ENCODE data around the gene KDM1B. TPM values are rescaled to one million over a fixed set of nuclear protein-coding genes. Genes with fewer than 3 reads are reported as not detected.

The KDM1B gene
- total and polyA plus RNA-seq, 2 experiments from 2014 or later, result 3.8 to 9.0 TPM

DNA sequence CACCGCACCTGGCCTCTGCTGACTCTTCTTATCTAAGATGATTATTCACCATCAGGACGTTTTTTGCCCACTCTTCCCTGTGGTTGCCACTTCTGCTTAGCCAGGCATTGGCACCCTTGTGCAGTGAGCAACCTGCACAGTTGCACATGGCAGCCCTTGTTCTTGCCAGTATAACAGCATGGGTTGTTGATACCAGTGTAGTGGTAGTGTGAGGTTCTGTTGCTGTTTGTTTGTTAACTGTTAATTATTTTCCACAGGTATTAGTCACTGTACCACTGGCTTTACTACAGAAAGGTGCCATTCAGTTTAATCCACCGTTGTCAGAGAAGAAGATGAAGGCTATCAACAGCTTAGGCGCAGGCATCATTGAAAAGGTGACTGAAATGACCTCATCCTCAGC is 57.0 kb downstream of the KDM1B start:
- no peak overlapping the region for H3K4me3 Mint-ChIP-seq
- TF ChIP-seq EZH2 (IDR thresholded peaks at IDR 0.05; ENCODE audit: low read depth, unreplicated experiment) (no peak), POLR2AphosphoS5 (IDR thresholded peaks at IDR 0.05; ENCODE audit: low read depth) (no peak), NANOG (IDR thresholded peaks at IDR 0.05; ENCODE audit: borderline replicate concordance) (no peak), STAT1 (IDR thresholded peaks at IDR 0.05; ENCODE audit: unreplicated experiment) (no peak), ZNF114 (CRISPR knock-in tag; IDR thresholded peaks at IDR 0.05) (no peak), CREB1 (CRISPR knock-in tag; IDR thresholded peaks at IDR 0.05; ENCODE audit: low read depth) (no peak), EZH2phosphoT487 (IDR thresholded peaks at IDR 0.05; ENCODE audit: unreplicated experiment) (no peak), ZNF331 (CRISPR knock-in tag; IDR thresholded peaks at IDR 0.05; ENCODE audit: low read depth) (no peak), JUNB (IDR thresholded peaks at IDR 0.05; ENCODE audit: unreplicated experiment) (no peak)
- TF ChIP-seq, protein P1, sequence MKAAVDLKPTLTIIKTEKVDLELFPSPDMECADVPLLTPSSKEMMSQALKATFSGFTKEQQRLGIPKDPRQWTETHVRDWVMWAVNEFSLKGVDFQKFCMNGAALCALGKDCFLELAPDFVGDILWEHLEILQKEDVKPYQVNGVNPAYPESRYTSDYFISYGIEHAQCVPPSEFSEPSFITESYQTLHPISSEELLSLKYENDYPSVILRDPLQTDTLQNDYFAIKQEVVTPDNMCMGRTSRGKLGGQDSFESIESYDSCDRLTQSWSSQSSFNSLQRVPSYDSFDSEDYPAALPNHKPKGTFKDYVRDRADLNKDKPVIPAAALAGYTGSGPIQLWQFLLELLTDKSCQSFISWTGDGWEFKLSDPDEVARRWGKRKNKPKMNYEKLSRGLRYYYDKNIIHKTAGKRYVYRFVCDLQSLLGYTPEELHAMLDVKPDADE (IDR thresholded peaks at IDR 0.05), result no peak
- TF ChIP-seq, protein P2, sequence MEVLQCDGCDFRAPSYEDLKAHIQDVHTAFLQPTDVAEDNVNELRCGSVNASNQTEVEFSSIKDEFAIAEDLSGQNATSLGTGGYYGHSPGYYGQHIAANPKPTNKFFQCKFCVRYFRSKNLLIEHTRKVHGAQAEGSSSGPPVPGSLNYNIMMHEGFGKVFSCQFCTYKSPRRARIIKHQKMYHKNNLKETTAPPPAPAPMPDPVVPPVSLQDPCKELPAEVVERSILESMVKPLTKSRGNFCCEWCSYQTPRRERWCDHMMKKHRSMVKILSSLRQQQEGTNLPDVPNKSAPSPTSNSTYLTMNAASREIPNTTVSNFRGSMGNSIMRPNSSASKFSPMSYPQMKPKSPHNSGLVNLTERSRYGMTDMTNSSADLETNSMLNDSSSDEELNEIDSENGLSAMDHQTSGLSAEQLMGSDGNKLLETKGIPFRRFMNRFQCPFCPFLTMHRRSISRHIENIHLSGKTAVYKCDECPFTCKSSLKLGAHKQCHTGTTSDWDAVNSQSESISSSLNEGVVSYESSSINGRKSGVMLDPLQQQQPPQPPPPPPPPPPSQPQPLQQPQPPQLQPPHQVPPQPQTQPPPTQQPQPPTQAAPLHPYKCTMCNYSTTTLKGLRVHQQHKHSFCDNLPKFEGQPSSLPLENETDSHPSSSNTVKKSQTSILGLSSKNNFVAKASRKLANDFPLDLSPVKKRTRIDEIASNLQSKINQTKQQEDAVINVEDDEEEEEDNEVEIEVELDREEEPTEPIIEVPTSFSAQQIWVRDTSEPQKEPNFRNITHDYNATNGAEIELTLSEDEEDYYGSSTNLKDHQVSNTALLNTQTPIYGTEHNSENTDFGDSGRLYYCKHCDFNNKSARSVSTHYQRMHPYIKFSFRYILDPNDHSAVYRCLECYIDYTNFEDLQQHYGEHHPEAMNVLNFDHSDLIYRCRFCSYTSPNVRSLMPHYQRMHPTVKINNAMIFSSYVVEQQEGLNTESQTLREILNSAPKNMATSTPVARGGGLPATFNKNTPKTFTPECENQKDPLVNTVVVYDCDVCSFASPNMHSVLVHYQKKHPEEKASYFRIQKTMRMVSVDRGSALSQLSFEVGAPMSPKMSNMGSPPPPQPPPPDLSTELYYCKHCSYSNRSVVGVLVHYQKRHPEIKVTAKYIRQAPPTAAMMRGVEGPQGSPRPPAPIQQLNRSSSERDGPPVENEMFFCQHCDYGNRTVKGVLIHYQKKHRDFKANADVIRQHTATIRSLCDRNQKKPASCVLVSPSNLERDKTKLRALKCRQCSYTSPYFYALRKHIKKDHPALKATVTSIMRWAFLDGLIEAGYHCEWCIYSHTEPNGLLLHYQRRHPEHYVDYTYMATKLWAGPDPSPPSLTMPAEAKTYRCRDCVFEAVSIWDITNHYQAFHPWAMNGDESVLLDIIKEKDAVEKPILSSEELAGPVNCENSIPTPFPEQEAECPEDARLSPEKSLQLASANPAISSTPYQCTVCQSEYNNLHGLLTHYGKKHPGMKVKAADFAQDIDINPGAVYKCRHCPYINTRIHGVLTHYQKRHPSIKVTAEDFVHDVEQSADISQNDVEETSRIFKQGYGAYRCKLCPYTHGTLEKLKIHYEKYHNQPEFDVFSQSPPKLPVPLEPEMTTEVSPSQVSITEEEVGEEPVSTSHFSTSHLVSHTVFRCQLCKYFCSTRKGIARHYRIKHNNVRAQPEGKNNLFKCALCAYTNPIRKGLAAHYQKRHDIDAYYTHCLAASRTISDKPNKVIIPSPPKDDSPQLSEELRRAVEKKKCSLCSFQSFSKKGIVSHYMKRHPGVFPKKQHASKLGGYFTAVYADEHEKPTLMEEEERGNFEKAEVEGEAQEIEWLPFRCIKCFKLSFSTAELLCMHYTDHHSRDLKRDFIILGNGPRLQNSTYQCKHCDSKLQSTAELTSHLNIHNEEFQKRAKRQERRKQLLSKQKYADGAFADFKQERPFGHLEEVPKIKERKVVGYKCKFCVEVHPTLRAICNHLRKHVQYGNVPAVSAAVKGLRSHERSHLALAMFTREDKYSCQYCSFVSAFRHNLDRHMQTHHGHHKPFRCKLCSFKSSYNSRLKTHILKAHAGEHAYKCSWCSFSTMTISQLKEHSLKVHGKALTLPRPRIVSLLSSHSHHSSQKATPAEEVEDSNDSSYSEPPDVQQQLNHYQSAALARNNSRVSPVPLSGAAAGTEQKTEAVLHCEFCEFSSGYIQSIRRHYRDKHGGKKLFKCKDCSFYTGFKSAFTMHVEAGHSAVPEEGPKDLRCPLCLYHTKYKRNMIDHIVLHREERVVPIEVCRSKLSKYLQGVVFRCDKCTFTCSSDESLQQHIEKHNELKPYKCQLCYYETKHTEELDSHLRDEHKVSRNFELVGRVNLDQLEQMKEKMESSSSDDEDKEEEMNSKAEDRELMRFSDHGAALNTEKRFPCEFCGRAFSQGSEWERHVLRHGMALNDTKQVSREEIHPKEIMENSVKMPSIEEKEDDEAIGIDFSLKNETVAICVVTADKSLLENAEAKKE (CRISPR knock-in tag; IDR thresholded peaks at IDR 0.05), result no peak
- TF ChIP-seq, protein P3, sequence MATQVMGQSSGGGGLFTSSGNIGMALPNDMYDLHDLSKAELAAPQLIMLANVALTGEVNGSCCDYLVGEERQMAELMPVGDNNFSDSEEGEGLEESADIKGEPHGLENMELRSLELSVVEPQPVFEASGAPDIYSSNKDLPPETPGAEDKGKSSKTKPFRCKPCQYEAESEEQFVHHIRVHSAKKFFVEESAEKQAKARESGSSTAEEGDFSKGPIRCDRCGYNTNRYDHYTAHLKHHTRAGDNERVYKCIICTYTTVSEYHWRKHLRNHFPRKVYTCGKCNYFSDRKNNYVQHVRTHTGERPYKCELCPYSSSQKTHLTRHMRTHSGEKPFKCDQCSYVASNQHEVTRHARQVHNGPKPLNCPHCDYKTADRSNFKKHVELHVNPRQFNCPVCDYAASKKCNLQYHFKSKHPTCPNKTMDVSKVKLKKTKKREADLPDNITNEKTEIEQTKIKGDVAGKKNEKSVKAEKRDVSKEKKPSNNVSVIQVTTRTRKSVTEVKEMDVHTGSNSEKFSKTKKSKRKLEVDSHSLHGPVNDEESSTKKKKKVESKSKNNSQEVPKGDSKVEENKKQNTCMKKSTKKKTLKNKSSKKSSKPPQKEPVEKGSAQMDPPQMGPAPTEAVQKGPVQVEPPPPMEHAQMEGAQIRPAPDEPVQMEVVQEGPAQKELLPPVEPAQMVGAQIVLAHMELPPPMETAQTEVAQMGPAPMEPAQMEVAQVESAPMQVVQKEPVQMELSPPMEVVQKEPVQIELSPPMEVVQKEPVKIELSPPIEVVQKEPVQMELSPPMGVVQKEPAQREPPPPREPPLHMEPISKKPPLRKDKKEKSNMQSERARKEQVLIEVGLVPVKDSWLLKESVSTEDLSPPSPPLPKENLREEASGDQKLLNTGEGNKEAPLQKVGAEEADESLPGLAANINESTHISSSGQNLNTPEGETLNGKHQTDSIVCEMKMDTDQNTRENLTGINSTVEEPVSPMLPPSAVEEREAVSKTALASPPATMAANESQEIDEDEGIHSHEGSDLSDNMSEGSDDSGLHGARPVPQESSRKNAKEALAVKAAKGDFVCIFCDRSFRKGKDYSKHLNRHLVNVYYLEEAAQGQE (IDR thresholded peaks at IDR 0.05; ENCODE audit: unreplicated experiment), result no peak
- TF ChIP-seq, protein P4, sequence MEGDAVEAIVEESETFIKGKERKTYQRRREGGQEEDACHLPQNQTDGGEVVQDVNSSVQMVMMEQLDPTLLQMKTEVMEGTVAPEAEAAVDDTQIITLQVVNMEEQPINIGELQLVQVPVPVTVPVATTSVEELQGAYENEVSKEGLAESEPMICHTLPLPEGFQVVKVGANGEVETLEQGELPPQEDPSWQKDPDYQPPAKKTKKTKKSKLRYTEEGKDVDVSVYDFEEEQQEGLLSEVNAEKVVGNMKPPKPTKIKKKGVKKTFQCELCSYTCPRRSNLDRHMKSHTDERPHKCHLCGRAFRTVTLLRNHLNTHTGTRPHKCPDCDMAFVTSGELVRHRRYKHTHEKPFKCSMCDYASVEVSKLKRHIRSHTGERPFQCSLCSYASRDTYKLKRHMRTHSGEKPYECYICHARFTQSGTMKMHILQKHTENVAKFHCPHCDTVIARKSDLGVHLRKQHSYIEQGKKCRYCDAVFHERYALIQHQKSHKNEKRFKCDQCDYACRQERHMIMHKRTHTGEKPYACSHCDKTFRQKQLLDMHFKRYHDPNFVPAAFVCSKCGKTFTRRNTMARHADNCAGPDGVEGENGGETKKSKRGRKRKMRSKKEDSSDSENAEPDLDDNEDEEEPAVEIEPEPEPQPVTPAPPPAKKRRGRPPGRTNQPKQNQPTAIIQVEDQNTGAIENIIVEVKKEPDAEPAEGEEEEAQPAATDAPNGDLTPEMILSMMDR (conservative IDR thresholded peaks at IDR 0.05; ENCODE audit: low read depth in 2 of 2), result no peak
- Histone ChIP-seq H2AFZ (no peak overlapping the region), H3K4me3 (no peak overlapping the region), H3F3A (replicated peaks; ENCODE audit: low read depth) (no peaks in the 10 kb centered on the region), H3K27ac (ENCODE audit: low read depth) (no peak overlapping the region), H3K4me1 (ENCODE audit: insufficient read depth) (no peaks in the 10 kb centered on the region), H3K9me2 (ENCODE audit: insufficient read depth) (no peaks in the 10 kb centered on the region), H3K79me2 (replicated peaks; ENCODE audit: insufficient read depth) (no peaks in the 10 kb centered on the region), H3K27me3 (ENCODE audit: insufficient read depth) (no peaks in the 10 kb centered on the region), H3K36me3 (ENCODE audit: insufficient read depth) (peaks cover 3% of the 10 kb centered on the region; the same call in 1 of the 2 replicates), H4K20me1 (replicated peaks; ENCODE audit: insufficient read depth) (0 out of 2 replicates have a peak, but pooled peaks cover 4% of the 10 kb centered on the region), H3K4me2 (no peak overlapping the region)
- H3K27me3 Mint-ChIP-seq (ENCODE audit: insufficient read depth, low read depth, poor library complexity), result peaks cover 6% of the 10 kb centered on the region
- no peak for ATAC-seq
- H3K9me3 Mint-ChIP-seq, result no peaks in the 10 kb centered on the region
- DNase-seq (ENCODE audit: low spot score), result no peak
- no peak overlapping the region for H3K27ac Mint-ChIP-seq
- peaks cover 9% of the 10 kb centered on the region; the same call in 2 of the 3 replicates for H3K4me1 Mint-ChIP-seq
- H3K36me3 Mint-ChIP-seq (ENCODE audit: low read depth), result peaks cover 15% of the 10 kb centered on the region

Measured in GM23338 (cell line).